Subcutaneous adipose tissue (tissue), 4 donors: ENCODE results near the gene PRRC2A. TPM values are rescaled to one million over a fixed set of nuclear protein-coding genes. Genes with fewer than 3 reads are reported as not detected.

ENCODE experiments used
- total RNA-seq, 4 donors: library from RNA; depleted of rRNA; stranded (reverse); fragments of >200 nt; gene quantifications; one replicate each; pipeline ENCODE4 v1.1.0, GENCODE V29; 2016
- TF ChIP-seq, protein P1 (sequence below): fragments of 450-650 bp; IDR thresholded peaks from one replicate; pipeline ENCODE4 v1.5.1; 2016; ENCODE audit warnings: low read depth, mild to moderate bottlenecking, control low read depth, antibody characterized with exemption, moderate library complexity

The PRRC2A gene
- total RNA-seq, 4 donors from 2014 or later, result 36.0 to 79.5 (median 46.5) TPM

DNA sequence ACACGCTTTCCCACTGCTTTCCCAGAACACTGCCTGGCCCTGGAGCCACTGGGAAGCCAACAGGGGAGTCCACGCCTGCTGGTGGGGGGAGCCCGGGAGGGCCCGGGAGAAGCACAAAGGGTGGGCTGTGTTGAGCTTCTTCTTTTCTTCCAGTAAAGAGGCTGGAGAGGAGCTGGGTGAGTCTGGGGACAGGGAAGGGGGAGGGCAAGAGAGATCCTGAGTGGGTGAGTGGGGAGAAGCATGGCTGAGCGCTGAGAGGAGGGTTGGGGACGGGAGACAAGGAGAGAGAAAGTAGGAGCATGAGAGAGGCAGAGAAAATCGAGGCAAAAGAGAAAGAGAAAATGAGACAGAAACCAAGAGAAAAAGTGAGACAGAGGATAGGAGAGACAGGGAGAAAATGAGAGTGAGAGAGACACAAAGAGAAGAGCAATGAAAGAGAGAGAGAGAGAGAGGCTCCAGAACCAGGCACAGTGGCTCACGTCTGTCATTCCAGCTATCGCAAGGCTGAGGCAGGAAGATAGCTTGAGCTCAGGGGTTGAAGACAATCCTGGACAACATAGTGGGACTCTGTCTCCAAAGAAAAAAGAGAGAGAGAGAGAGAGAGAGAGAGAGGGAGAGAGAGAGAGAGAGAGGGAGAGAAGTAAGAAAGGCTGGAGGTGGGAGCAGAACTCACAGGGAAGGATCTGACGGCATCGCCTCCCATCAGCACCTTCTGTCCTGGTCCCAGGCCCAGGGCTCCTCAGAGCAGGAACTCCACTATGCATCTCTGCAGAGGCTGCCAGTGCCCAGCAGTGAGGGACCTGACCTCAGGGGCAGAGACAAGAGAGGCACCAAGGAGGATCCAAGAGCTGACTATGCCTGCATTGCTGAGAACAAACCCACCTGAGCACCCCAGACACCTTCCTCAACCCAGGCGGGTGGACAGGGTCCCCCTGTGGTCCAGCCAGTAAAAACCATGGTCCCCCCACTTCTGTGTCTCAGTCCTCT is 32.4 kb upstream of the PRRC2A start:
- TF ChIP-seq, protein P1, sequence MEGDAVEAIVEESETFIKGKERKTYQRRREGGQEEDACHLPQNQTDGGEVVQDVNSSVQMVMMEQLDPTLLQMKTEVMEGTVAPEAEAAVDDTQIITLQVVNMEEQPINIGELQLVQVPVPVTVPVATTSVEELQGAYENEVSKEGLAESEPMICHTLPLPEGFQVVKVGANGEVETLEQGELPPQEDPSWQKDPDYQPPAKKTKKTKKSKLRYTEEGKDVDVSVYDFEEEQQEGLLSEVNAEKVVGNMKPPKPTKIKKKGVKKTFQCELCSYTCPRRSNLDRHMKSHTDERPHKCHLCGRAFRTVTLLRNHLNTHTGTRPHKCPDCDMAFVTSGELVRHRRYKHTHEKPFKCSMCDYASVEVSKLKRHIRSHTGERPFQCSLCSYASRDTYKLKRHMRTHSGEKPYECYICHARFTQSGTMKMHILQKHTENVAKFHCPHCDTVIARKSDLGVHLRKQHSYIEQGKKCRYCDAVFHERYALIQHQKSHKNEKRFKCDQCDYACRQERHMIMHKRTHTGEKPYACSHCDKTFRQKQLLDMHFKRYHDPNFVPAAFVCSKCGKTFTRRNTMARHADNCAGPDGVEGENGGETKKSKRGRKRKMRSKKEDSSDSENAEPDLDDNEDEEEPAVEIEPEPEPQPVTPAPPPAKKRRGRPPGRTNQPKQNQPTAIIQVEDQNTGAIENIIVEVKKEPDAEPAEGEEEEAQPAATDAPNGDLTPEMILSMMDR, result no peak

DNA sequence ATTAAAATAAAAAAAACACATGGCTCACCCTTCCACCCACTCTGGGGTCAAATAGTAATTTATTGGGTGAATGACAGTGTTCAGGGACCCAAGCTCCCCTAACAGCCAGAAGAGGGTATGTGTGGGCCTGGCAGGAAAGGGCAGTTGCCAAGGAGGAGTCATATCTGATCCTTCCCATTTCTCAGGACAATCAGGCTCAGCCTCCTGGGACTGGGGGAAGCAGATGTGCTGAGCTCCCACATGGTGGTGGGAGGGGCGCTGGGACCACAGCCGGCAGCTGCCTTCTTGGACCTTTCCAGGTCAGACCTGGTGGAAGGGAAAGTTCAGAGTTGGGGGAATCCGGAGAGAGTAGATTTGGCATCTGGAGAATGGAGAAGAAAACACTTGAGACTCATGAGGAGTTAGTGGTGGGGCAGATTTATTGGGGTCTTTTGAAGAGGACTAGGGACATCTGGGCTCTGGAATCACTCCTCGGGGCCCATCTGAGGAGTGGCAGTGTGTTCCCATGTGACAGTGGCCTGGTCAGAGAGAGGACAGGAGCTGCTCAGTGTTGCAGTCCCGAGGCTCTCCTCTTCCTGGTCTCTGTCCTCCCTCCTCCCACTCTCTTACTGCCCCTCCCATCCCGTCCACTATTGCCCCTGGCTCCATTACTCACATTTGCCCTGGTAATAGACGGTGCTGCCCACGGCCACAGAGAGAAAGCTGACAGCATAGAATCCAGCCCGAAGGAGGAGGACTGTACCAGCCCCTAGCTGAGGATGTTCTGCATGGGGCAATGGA is 31.5 kb upstream of the PRRC2A start:
- TF ChIP-seq, protein P1, result no peak

DNA sequence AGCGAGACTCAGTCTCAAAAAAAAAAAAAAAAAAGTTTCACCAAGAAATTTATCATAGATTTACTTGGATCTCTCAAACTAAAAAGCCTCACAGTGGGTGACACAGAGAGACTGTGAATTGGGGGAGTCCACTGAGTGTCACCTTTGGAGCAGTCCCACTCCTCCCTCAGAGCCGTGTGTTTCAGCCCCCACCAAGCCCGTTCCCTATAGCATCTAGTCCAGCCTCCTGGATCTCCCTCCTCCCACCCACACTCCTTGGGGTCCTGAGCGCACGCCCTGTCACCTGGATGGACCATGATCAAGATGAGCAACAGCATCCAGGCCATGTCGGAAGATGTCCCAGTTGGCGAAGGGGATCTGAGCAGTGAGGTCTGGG is 28.1 kb upstream of the PRRC2A start:
- TF ChIP-seq, protein P1, result no peak

DNA sequence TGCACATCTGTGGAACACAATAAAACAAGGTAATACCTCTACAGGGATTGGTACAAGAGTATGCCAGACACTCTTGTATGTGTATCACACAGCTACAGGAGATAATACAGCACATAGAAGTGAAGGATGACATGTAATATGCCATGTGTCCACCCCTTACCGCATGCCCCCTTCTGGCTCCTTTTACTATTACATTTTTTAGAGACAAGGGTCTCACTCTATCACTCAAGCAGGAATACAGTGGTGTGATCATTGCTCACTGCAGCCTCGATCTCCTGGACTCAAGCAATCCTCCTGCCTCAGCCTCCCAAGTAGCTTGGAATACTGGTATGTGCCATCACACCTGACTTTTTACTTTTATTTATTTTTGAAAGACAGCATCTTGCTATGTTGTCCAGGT is 23.5 kb upstream of the PRRC2A start:
- TF ChIP-seq, protein P1, result no peak

DNA sequence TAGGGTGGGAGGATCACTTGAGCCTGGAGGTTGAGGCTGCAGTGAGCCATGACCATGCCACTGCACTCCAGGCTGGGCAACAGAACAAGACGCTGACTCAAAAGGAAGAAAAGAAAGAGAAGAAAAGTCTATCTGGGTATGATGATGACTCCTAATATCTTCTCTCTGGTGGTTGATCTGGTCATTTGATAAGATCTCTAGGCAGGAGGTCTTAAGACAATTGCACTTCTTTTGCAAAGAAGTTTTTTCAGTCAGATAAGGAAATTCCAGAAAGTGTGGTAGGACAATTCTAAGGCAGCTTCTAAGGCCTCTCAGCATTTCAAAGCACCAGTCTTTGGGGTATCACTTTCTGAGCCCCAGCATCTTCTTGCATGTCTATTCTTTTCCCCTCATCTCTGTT is 13.2 kb upstream of the PRRC2A start:
- TF ChIP-seq, protein P1, result no peak

DNA sequence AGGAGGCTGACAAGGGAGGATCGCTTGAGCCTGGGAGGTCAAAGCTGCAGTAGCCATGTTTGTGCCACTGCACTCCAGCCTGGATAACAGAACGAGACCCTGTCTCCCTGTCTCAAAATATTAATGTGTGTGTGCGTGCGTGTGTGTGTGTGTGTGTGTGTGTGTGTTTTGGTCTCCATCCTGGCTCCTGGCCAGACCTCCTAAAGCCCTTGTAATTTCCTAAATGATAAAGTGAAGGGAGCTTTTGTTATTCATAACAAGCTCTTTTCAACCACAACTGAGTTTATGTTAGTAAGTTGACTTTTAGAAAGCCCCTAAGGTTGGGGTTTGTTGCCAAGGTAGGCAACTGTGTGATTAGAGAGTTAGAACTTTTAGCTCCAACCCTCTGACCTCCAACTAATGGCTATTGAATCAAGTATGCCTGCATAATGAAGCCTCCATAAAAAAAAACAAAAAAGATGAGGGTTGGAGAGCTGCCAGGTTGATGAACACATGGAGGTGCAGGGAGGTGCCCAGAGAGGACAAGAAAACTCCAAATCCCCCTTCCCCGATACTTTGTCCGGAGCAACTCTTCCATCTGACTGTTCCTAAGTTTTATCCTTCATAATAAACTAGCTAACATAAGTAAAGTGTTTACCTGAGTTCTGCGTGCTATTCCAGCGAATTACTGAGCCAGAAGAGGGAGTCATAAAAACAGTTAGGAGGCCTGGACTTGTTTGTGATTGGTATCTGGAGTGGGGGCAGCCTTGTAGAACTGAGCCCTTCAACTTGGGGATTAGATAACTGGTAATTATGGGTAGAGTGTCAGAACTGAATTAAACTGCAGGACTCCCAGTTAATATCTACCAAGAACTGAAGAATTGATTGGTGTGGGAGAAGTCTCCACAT is 10.8 kb upstream of the PRRC2A start:
- TF ChIP-seq, protein P1, result no peak
